H9 (cell line): ENCODE data around the gene CSTF3. TPM values are rescaled to one million over a fixed set of nuclear protein-coding genes. Genes with fewer than 3 reads are reported as not detected.
A peak's percentile ranks its signal among the peaks of the same experiment; 100 is the strongest.

ENCODE experiments used
- DNase-seq: peaks from one replicate; pipeline ENCODE4 v3.0.0-alpha.2; 2017
- H2AFZ ChIP-seq: one replicate; pipeline ENCODE4 v1.6.1; 2013; ENCODE audit warnings: mild to moderate bottlenecking, low read length, control low read depth, moderate library complexity
- H2AK5ac ChIP-seq: 2 replicates; pipeline ENCODE4 v1.6.1; 2013; ENCODE audit warnings: low read length, control low read depth, mixed read lengths; ENCODE audit not compliant: insufficient read length
- H2BK120ac ChIP-seq: one replicate; pipeline ENCODE4 v1.6.1; 2013; ENCODE audit warnings: low read depth, mild to moderate bottlenecking, low read length, control low read depth, inconsistent platforms; ENCODE audit not compliant: poor library complexity, severe bottlenecking
- H2BK12ac ChIP-seq: 2 replicates; pipeline ENCODE4 v1.6.1; 2013; ENCODE audit warnings: low read length, control low read depth, mixed read lengths, low read depth; ENCODE audit not compliant: insufficient read length
- H2BK15ac ChIP-seq: 2 replicates; pipeline ENCODE4 v1.6.1; 2013; ENCODE audit warnings: low read depth, low read length, control low read depth
- H2BK20ac ChIP-seq: one replicate; pipeline ENCODE4 v1.6.1; 2013; ENCODE audit warnings: low read depth, mild to moderate bottlenecking, low read length, control low read depth, inconsistent platforms; ENCODE audit not compliant: poor library complexity, severe bottlenecking
- H2BK5ac ChIP-seq: 2 replicates; pipeline ENCODE4 v1.6.1; 2013; ENCODE audit warnings: low read length, control low read depth, mixed read lengths; ENCODE audit not compliant: insufficient read length
- H3K14ac ChIP-seq: 2 replicates; pipeline ENCODE4 v1.6.1; 2013; ENCODE audit warnings: low read length, control low read depth; ENCODE audit not compliant: insufficient read depth
- H3K18ac ChIP-seq: 2 replicates; pipeline ENCODE4 v1.6.1; 2013; ENCODE audit warnings: low read depth, mild to moderate bottlenecking, mixed read lengths, low read length, control low read depth; ENCODE audit not compliant: insufficient read length
- H3K23ac ChIP-seq: 2 replicates; pipeline ENCODE4 v1.6.1; 2013; ENCODE audit warnings: low read length, control low read depth, mixed read lengths, low read depth; ENCODE audit not compliant: insufficient read length
- H3K23me2 ChIP-seq: 2 replicates; pipeline ENCODE4 v1.6.1; 2013; ENCODE audit warnings: low read depth, mild to moderate bottlenecking, mixed read lengths, low read length, control low read depth; ENCODE audit not compliant: insufficient read length, poor library complexity, severe bottlenecking
- H3K27ac ChIP-seq: 2 replicates; pipeline ENCODE4 v1.5.1; 2013; ENCODE audit warnings: low read length, control low read depth, mixed read lengths, low read depth; ENCODE audit not compliant: insufficient read length
- H3K27me3 ChIP-seq: 2 replicates; pipeline ENCODE4 v1.6.1; 2013; ENCODE audit warnings: low read length, control low read depth, inconsistent platforms; ENCODE audit not compliant: insufficient read depth
- H3K4ac ChIP-seq: 2 replicates; pipeline ENCODE4 v1.6.1; 2013; ENCODE audit warnings: low read depth, mild to moderate bottlenecking, control low read depth, inconsistent platforms, low read length, moderate library complexity
- H3K4me1 ChIP-seq: 2 replicates; pipeline ENCODE4 v1.6.1; 2013; ENCODE audit warnings: low read length, control low read depth, inconsistent platforms; ENCODE audit not compliant: insufficient read depth
- H3K4me2 ChIP-seq: 2 replicates; pipeline ENCODE4 v1.6.1; 2013; ENCODE audit warnings: low read length, control low read depth, mixed read lengths; ENCODE audit not compliant: insufficient read length, insufficient read depth
- H3K56ac ChIP-seq: 2 replicates; pipeline ENCODE4 v1.6.1; 2013; ENCODE audit warnings: low read depth, mild to moderate bottlenecking, mixed read lengths, low read length, control low read depth; ENCODE audit not compliant: insufficient read length
- H3K79me1 ChIP-seq: 2 replicates; pipeline ENCODE4 v1.6.1; 2013; ENCODE audit warnings: low read depth, mild to moderate bottlenecking, moderate library complexity, low read length, control low read depth, inconsistent platforms; ENCODE audit not compliant: insufficient read depth, poor library complexity, severe bottlenecking
- H3K79me2 ChIP-seq: 2 replicates; pipeline ENCODE4 v1.6.1; 2013; ENCODE audit warnings: low read length, control low read depth, inconsistent platforms; ENCODE audit not compliant: insufficient read depth
- H3K9ac ChIP-seq: 2 replicates; pipeline ENCODE4 v1.6.1; 2013; ENCODE audit warnings: low read length, control low read depth, mixed read lengths; ENCODE audit not compliant: insufficient read length; ENCODE audit errors: extremely low read depth
- H3K9me3 ChIP-seq: one replicate; pipeline ENCODE4 v1.6.1; 2013; ENCODE audit warnings: low read depth, low read length, inconsistent platforms; ENCODE audit not compliant: control insufficient read depth
- H3T11ph ChIP-seq: one replicate; pipeline ENCODE4 v1.6.1; 2013; ENCODE audit warnings: mild to moderate bottlenecking, low read length, control low read depth, inconsistent platforms
- H4K20me1 ChIP-seq: one replicate; pipeline ENCODE4 v1.6.1; 2013; ENCODE audit not compliant: control insufficient read depth, insufficient read length, insufficient read depth
- H4K5ac ChIP-seq: 2 replicates; pipeline ENCODE4 v1.6.1; 2013; ENCODE audit warnings: low read depth, mild to moderate bottlenecking, mixed read lengths, low read length, control low read depth; ENCODE audit not compliant: insufficient read length
- H4K8ac ChIP-seq: replicated peaks from 2 replicates; pipeline ENCODE4 v1.6.1; 2013; ENCODE audit warnings: low read length, control low read depth, mixed read lengths, low read depth; ENCODE audit not compliant: insufficient read length
- H4K91ac ChIP-seq: 2 replicates; pipeline ENCODE4 v1.6.1; 2013; ENCODE audit warnings: low read depth, mild to moderate bottlenecking, moderate library complexity, mixed read lengths, low read length, control low read depth; ENCODE audit not compliant: insufficient read length
- H3K27ac Mint-ChIP-seq, 3 experiments: 2 replicates in 2 of 3; 3 replicates in 1 of 3; pipeline ENCODE4 v1.8.0; 2020 to 2021; ENCODE audit warnings: mixed read lengths in 3 of 3, mild to moderate bottlenecking in 1 of 3, moderate library complexity in 1 of 3
- H3K27me3 Mint-ChIP-seq: 2 replicates; pipeline ENCODE4 v1.8.0; 2021; ENCODE audit warnings: low read depth, mild to moderate bottlenecking, moderate library complexity, mixed read lengths
- H3K36me3 Mint-ChIP-seq, 3 experiments: 2 replicates in 2 of 3; 3 replicates in 1 of 3; pipeline ENCODE4 v1.8.0; 2020 to 2021; ENCODE audit warnings: low read depth in 3 of 3, mixed read lengths in 3 of 3; ENCODE audit not compliant: insufficient read depth in 1 of 3
- H3K4me1 Mint-ChIP-seq, 2 experiments: 2 replicates each; pipeline ENCODE4 v1.8.0; 2020; ENCODE audit warnings: mixed read lengths in 2 of 2
- H3K4me3 Mint-ChIP-seq, 2 experiments: 2 replicates in 1 of 2; 3 replicates in 1 of 2; pipeline ENCODE4 v1.8.0; 2020 to 2021; ENCODE audit warnings: mild to moderate bottlenecking in 2 of 2, mixed read lengths in 2 of 2, moderate library complexity in 1 of 2
- H3K9me3 Mint-ChIP-seq, 2 experiments: 2 replicates in 1 of 2; 3 replicates in 1 of 2; pipeline ENCODE4 v1.8.0; 2020; ENCODE audit warnings: mild to moderate bottlenecking in 2 of 2, mixed read lengths in 2 of 2, moderate library complexity in 1 of 2
- WGBS: extraction: QIAGEN DNeasy Blood & Tissue Kit; methylation state at CpG from one replicate; pipeline ENCODE4 v1.1.7; 2013; ENCODE audit warnings: missing lambda C conversion rate, low lambda C conversion rate, mixed read lengths; ENCODE audit not compliant: insufficient read length; ENCODE audit errors: extremely low coverage; 5-methylcytosine and 5-hydroxymethylcytosine counted together
- total RNA-seq: library from RNA; stranded (reverse); gene quantifications from 2 replicates; pipeline ENCODE4 v1.2.1, GENCODE V29; 2021
- TF ChIP-seq, protein P1 (sequence below): fragments of 200-600 bp; sonication (generic); conservative IDR thresholded peaks from 3 replicates; pipeline ENCODE4 v1.8.0; 2021; ENCODE audit warnings: antibody characterized with exemption, mild to moderate bottlenecking

The CSTF3 gene
- total RNA-seq, 1 experiment from 2014 or later, result 41.5 TPM

GRCh38 chr11:33064033-33064825 is 97.1 kb downstream of the CSTF3 start:
- no peaks in the 10 kb centered on the region for H3K79me1 ChIP-seq
- no peak overlapping the region for H3K14ac ChIP-seq
- no peak overlapping the region for H3K27ac ChIP-seq
- DNase-seq, result no peak
- H2BK12ac ChIP-seq, result no peak overlapping the region
- TF ChIP-seq, protein P1, sequence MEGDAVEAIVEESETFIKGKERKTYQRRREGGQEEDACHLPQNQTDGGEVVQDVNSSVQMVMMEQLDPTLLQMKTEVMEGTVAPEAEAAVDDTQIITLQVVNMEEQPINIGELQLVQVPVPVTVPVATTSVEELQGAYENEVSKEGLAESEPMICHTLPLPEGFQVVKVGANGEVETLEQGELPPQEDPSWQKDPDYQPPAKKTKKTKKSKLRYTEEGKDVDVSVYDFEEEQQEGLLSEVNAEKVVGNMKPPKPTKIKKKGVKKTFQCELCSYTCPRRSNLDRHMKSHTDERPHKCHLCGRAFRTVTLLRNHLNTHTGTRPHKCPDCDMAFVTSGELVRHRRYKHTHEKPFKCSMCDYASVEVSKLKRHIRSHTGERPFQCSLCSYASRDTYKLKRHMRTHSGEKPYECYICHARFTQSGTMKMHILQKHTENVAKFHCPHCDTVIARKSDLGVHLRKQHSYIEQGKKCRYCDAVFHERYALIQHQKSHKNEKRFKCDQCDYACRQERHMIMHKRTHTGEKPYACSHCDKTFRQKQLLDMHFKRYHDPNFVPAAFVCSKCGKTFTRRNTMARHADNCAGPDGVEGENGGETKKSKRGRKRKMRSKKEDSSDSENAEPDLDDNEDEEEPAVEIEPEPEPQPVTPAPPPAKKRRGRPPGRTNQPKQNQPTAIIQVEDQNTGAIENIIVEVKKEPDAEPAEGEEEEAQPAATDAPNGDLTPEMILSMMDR, result no peak
- H3T11ph ChIP-seq, result no peak overlapping the region
- H2BK120ac ChIP-seq, result no peak overlapping the region
- H2BK5ac ChIP-seq, result no peak overlapping the region
- H3K4ac ChIP-seq, result no peak overlapping the region
- H3K4me1 ChIP-seq, result no peaks in the 10 kb centered on the region; the same call in 1 of the 2 replicates
- Mint-ChIP-seq H3K27me3 (no peaks in the 10 kb centered on the region), H3K9me3 (no peaks in the 10 kb centered on the region), H3K4me1 (peaks cover 17 to 32% of the 10 kb centered on the region in 2 experiments), H3K36me3 (peaks cover 24 to 55% (median 53%) of the 10 kb centered on the region in 3 experiments; a peak in 6 of 7 replicates), H3K27ac (peak overlapping the region in 2 of 3 experiments; percentile 46 to 76; a peak in 4 of 7 replicates), H3K4me3 (no peak overlapping the region)
- H4K5ac ChIP-seq, result no peak overlapping the region
- no CpG with 5 or more reads among the region's 11 CpGs for WGBS
- H2AK5ac ChIP-seq, result no peak overlapping the region
- H3K4me2 ChIP-seq, result no peak overlapping the region
- H3K56ac ChIP-seq, result no peak overlapping the region
- no peaks in the 10 kb centered on the region for H3K9me3 ChIP-seq
- H3K27me3 ChIP-seq, result no peaks in the 10 kb centered on the region
- H3K18ac ChIP-seq, result no peak overlapping the region
- no peak overlapping the region for H3K23ac ChIP-seq
- no peak overlapping the region; the same call in 1 of the 2 replicates for H2BK15ac ChIP-seq
- no peaks in the 10 kb centered on the region for H3K79me2 ChIP-seq
- no peak overlapping the region for H4K91ac ChIP-seq
- no peaks in the 10 kb centered on the region for H4K20me1 ChIP-seq
- no peak overlapping the region for H3K9ac ChIP-seq
- H2AFZ ChIP-seq, result no peak overlapping the region
- no peaks in the 10 kb centered on the region for H3K23me2 ChIP-seq
- no peak overlapping the region for H4K8ac ChIP-seq
- no peak overlapping the region for H2BK20ac ChIP-seq
